ENCODE data around the gene SKAP1. TPM values are rescaled to one million over a fixed set of nuclear protein-coding genes. Genes with fewer than 3 reads are reported as not detected.

SKAP1 gene
- total and polyA plus RNA-seq, 11 donors: 0.25 to 5.3 (median 0.38) TPM; not detected in 6

- DNase-seq: no peak
- no peaks in the 10 kb centered on the region for H3K9me3 ChIP-seq
- H3K4me3 ChIP-seq: no peak overlapping the region
- H3K27ac ChIP-seq: no peak overlapping the region
- H3K27me3 ChIP-seq: peaks cover 0 to 9% (median 0%) of the 10 kb centered on the region in 9 donors
- ATAC-seq: no peak
- H3K36me3 ChIP-seq: no peaks in the 10 kb centered on the region
- peaks cover 0 to 8% (median under 1%) of the 10 kb centered on the region in 12 donors for H3K4me1 ChIP-seq
- 86 to 90% (median 89%) methylated on average over 2 of the region's 2 CpGs for WGBS, 4 donors
- TF ChIP-seq CTCF (IDR thresholded peaks at IDR 0.05) (no peak), POLR2A (IDR thresholded peaks at IDR 0.05) (no peak)
- intact Hi-C loops (cut with DNase I): no loop called here
Measured at GRCh38 chr17:48234922-48235321, 195.1 kb downstream of the SKAP1 start.

- 83 to 87% (median 84%) methylated on average over 8 of the region's 8 CpGs for WGBS, 4 donors
- Histone ChIP-seq H3K4me3 (no peak overlapping the region), H3K4me1 (peaks cover 0 to 6% (median 0%) of the 10 kb centered on the region in 12 donors), H3K27me3 (peaks cover 0 to 14% (median 0%) of the 10 kb centered on the region in 9 donors), H3K9me3 (no peaks in the 10 kb centered on the region), H3K27ac (no peak overlapping the region), H3K36me3 (no peaks in the 10 kb centered on the region)
- ATAC-seq (no peak), DNase-seq (no peak)
- no peak for TF ChIP-seq CTCF (IDR thresholded peaks at IDR 0.05)
- no peak for TF ChIP-seq POLR2A (IDR thresholded peaks at IDR 0.05)
- intact Hi-C loops (cut with DNase I): no loop called here
Measured at GRCh38 chr17:48231995-48232959, 197.7 kb downstream of the SKAP1 start.

- peaks cover 0 to 6% (median 0%) of the 10 kb centered on the region in 12 donors for H3K4me1 ChIP-seq
- intact Hi-C loops (cut with DNase I): no loop called here
- H3K9me3 ChIP-seq: no peaks in the 10 kb centered on the region
- H3K27ac ChIP-seq: no peak overlapping the region
- whole genome bisulfite sequencing, 4 donors: 72 to 80% (median 78%) methylated on average over 1 of the region's 1 CpG
- no peak for ATAC-seq
- peaks cover 0 to 26% (median 0%) of the 10 kb centered on the region in 9 donors for H3K27me3 ChIP-seq
- no peaks in the 10 kb centered on the region for H3K36me3 ChIP-seq
- H3K4me3 ChIP-seq: no peak overlapping the region
- no peak for TF ChIP-seq CTCF (IDR thresholded peaks at IDR 0.05)
- no peak for TF ChIP-seq POLR2A (IDR thresholded peaks at IDR 0.05)
- no peak for DNase-seq
Measured at GRCh38 chr17:48229936-48230335, 200.1 kb downstream of the SKAP1 start.

- Histone ChIP-seq H3K4me3 (no peak overlapping the region), H3K4me1 (no peaks in the 10 kb centered on the region), H3K27me3 (peaks cover 0 to 26% (median 0%) of the 10 kb centered on the region in 9 donors), H3K27ac (no peak overlapping the region), H3K9me3 (no peaks in the 10 kb centered on the region), H3K36me3 (no peaks in the 10 kb centered on the region)
- intact Hi-C loops (cut with DNase I): no loop called here
- no peak for DNase-seq
- no peak for ATAC-seq
- 69 to 91% (median 73%) methylated on average over 1 of the region's 1 CpG for WGBS, 4 donors
- TF ChIP-seq POLR2A (IDR thresholded peaks at IDR 0.05) (no peak), CTCF (IDR thresholded peaks at IDR 0.05) (no peak)
Measured at GRCh38 chr17:48228720-48229119, 201.3 kb downstream of the SKAP1 start.

Measured in heart left ventricle (tissue), 16 donors.